HG02973 (cell line): ENCODE results near the gene SPEF1.

Experiments
- ATAC-seq: cut with Tn5 transposase; IDR thresholded peaks from one replicate; pipeline ENCODE4 v1.9.1; 2021; ENCODE audit warnings: moderate library complexity; ENCODE audit not compliant: unreplicated experiment

Gene SPEF1

DNA sequence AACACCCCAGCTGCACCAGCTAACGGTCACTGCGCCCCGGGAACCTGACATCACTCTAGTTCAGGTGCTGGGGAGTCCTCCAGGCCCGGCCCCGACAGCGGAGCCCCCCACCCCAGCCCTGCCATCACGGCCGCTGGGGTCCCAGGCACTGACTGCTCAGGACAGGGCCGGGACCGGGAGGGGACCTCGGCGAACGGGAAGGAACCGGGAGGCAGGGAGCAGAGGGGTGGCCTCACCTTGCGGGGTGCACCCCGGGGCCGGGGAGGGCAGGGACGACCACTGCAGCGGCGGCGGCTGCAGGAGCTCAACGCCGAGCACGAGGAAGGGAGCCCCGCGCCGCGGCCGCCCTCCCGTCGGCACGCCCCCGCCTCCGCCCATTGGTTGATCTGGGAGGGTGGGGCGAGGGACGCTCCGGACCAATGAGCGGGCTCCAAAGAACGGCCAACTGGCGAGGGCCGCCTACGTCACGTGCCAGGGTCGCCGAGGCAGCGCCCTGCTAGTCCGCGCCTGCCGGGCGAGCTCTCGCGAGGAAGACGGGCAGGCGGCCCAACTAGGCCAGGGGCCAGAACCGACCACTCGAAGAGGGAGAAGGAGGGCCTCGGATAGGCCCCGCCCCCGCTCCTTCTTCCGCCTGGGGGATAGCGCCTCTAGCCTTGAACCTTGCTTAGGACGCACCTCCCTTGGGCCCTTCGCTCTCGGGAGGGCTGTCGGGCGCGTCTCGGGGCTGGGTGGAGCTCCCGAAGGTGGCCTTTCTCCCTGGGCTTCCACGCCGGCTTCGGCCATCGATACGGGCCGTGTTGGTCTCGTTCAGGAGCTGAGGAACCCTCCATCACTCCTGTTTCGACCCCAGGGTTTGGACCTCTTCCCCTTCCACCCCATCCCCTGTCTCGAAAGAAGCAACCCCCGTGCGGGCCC is 13.6 kb downstream of the SPEF1 start, which contains the start of gene ADISSP:
Gene ADISSP (minus strand): TSS at position 327 of the 915 bp plus-strand sequence. CDS start 7,653 bp downstream, outside the sequence.
- ATAC-seq, result peak; percentile 88

- ATAC-seq, result no peak
Observed at GRCh38 chr20:3767110-3767426, 14.2 kb downstream of the SPEF1 start.

- no peak for ATAC-seq
Observed at GRCh38 chr20:3766422-3767109, 14.7 kb downstream of the SPEF1 start.

GRCh38 chr20:3765171-3765882 is 15.9 kb downstream of the SPEF1 start:
- ATAC-seq, result no peak

- ATAC-seq, result no peak
Observed at GRCh38 chr20:3764659-3765058, 16.6 kb downstream of the SPEF1 start.

- no peak for ATAC-seq
Observed at GRCh38 chr20:3763671-3764601, 17.3 kb downstream of the SPEF1 start.

DNA sequence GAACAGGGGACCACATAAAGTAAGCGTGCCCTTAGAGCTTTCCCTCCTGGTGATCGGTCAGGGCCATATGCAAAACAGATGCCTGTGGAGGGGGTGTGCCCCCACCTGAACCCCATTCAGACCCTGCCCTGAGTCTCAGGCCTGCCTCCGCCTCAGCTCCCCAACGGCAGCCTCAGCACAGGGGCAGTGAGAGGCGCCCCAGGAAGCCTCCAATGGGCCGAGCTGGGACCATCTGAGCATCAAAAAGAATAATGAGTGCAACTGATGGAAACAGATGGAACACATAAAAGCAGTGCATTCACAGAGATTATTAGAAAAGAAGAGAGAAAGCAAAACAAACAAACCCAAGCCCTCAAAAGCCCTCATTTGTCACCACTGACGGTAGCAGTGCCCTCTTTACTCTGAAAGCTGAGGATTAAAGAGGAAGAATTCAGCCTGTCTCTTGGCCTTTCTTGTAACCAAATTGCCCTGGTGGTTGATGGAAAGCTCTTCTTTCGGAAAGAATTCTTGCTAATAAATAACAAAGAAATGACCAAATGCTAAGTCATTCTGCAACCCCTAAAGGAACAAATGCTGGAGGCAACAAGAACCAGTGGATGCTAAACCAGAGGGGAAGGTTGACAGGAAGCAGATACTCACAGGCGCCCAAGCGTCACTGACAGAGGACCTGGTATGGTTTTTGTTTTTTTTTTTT is 20.4 kb downstream of the SPEF1 start:
- no peak for ATAC-seq

GRCh38 chr20:3759884-3760283 is 21.4 kb downstream of the SPEF1 start:
- no peak for ATAC-seq

- no peak for ATAC-seq
Observed at GRCh38 chr20:3759316-3759823, 21.9 kb downstream of the SPEF1 start.

DNA sequence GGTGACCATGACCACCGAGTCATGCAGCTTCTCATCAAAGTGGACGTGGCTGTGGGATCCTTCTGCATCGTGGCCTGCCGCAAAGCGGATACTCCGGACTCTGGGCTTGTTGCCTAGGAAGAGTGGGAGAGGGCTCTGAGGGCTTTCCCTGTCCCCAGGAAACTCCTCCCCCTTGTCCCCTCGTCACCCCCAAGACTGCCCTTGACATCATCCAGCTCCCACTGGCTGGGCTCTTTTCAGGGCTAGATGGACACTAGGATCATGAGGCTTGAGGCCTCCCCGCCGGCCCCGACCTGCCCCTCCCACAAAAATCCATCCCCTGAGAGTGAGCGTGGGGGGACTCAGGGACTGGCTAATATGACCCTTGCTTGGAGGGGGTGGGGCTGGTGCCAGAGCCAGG is 22.7 kb downstream of the SPEF1 start:
- ATAC-seq, result no peak

DNA sequence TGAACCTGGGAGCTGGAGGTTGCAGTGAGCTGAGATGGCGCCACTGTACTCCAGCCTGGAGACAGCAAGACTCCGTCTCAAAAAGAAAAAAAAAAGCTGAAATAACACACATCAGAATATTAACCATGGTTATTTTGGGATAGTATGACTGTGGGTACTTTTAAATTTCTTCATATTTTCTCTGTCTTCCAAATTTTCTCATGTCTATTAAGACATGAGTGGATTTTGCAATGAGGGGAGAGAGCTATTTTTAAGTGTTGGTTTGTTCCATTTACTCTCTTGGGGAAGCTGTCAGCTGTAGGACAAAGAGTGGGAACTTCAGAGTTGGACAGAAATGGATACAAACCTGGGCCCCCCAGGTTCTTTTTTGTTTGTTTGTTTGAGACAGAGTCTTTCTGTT is 24.0 kb downstream of the SPEF1 start:
- ATAC-seq, result no peak

GRCh38 chr20:3755814-3756480 is 25.3 kb downstream of the SPEF1 start:
- no peak for ATAC-seq

GRCh38 chr20:3755269-3755668 is 26.0 kb downstream of the SPEF1 start:
- no peak for ATAC-seq

- no peak for ATAC-seq
Observed at GRCh38 chr20:3754276-3754630, 27.0 kb downstream of the SPEF1 start.

DNA sequence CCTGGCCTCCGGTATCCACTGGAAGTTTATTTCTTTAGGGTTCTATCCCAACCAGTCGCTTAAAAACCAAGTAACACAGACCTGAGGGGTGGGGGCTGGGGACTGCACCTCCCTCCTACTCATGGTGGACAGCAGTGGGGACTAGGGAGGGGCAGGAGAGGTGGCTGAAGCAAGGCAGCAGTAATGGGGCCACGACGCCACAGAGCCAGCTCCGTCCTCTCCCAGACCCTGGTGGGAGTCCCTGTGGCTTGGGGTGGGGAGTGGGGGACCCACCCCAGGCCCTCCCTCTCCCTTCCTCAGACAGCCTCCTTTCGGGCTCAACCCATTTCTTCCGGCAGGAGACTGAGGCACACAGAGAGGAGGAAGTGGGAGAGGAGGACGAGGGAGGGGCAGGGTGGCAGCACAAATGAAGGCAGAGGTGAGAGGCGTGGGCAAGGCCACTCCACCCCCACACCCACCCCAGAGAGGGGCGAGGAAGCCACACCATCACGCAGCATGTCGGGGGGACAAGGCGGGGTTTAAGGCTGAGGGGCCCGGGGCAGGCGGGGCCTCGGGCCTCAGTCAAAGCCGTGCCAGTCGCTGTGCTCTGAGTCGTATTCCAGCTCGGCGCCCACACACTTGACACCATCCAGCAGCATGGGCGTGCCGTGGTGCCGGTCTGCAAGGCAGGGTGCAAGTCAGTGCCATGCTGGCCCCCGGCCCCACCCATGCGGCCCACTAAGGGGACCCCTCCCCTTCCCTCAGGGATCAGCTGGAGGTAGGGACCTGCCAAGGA is 27.6 kb downstream of the SPEF1 start:
- no peak for ATAC-seq

- no peak for ATAC-seq
Observed at GRCh38 chr20:3753098-3753497, 28.1 kb downstream of the SPEF1 start.

GRCh38 chr20:3752386-3752759 is 28.9 kb downstream of the SPEF1 start:
- no peak for ATAC-seq

GRCh38 chr20:3751675-3752385 is 29.4 kb downstream of the SPEF1 start:
- ATAC-seq, result no peak
